Fibroblast of villous mesenchyme (primary cell): Measurements from ENCODE around the gene AMPH. TPM values are rescaled to one million over a fixed set of nuclear protein-coding genes. Genes with fewer than 3 reads are reported as not detected.
A peak's percentile ranks its signal among the peaks of the same experiment; 100 is the strongest.

Source experiments
- DNase-seq: peaks from one replicate; pipeline ENCODE4 v3.0.0-alpha.2; 2010; ENCODE audit warnings: low read depth
- H3K4me3 ChIP-seq: 2 replicates; pipeline ENCODE4 v1.5.1; 2011; ENCODE audit warnings: low read depth, mild to moderate bottlenecking, low read length
- CTCF ChIP-seq: IDR thresholded peaks from 2 replicates; pipeline ENCODE4 v1.5.1; 2012; ENCODE audit warnings: low read depth, mild to moderate bottlenecking, low read length; ENCODE audit not compliant: insufficient read depth
- total RNA-seq: library from RNA; depleted of rRNA; stranded (reverse); fragments of >200 nt; gene quantifications from 2 replicates; pipeline ENCODE4 v1.2.3, GENCODE V29; 2012

The AMPH gene
- total RNA-seq, 1 donor, result 0.86 TPM

DNA sequence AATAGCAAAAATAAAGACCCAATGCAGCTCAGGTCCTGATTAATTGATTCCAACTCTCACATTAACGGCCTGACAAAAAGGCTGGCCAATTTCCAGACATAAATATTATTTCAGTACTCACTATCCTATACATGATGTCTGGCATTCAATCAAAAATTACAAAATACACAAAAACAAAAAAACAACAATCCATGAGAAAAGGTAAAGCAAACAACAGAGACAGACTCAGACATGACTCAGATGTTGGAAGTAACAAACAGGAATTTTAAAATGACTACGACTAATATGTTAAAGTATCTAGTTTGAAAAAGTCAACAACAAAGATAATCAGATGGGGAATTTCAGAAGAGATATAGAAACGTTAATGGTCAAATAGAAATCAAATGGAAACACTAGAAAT lies 152.8 kb downstream of the AMPH start:
- DNase-seq, result no peak
- no peak overlapping the region for H3K4me3 ChIP-seq
- TF ChIP-seq CTCF, result no peak

- TF ChIP-seq CTCF, result no peak
- no peak for DNase-seq
- no peak overlapping the region for H3K4me3 ChIP-seq
Measured at GRCh38 chr7:38477333-38477732, 153.8 kb downstream of the AMPH start.

GRCh38 chr7:38476764-38477163 lies 154.4 kb downstream of the AMPH start:
- TF ChIP-seq CTCF, result no peak
- no peak for DNase-seq
- no peak overlapping the region for H3K4me3 ChIP-seq

DNA sequence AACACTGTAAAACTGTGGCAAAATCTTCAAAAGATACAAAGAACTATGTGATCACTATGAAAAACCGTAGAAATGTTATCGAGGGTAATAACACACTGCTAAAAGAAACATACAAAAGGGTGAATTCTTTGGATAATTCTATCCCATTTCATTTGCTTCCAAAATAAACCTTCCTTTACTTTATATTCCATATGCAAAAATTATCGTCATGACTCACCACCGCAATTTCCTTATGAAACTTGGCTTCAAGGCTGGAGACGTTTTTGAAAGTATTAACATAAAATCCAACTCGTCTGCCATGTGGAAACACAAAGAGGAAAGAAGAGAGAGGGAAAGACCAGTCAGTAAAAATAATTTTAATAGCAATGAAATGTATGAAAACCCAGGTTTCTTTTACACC lies 165.2 kb downstream of the AMPH start:
- no peak for TF ChIP-seq CTCF
- peak; percentile 1 for DNase-seq
- H3K4me3 ChIP-seq, result no peak overlapping the region

DNA sequence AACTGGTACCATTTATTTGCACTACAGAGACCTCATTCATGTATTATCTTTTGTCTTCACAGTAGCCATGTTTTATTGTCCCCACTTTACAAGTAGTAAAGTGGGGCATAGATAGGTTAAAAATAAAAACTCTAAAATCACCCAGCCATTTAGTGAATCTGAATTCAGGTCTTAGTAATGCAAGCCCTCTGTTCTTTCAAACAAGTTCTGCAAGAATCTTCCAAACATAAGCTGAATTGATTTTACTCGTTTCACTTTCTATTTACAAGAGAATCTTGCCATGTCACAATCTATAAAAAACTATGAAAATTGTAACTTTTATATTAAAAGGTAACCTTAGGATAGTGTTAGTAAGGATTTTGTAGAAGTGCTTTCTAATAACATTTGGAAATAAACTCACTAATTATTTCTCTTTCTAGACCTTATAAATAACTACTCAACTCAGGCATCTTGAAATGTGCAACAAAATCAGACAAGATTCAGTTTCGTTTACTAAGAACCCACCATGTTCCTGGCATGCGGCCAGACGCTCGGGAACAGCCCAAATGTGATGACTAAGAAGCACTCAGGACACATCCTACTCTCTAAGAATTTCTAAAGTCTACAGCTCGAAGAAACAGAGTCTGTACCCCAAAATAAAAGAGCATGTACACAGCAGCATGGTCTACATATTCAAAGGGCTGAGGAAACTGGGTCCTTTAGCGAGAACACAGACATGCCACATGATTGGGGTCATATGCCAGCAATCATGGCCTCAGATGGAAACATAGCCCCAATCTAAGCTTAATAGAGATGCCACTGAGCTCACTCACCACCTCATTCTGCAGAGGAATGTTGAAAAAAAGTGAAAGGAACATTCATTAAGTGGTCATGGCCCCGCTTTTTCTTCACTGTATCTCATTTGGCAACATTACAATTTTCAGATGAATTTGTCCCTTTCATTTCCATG lies 167.6 kb downstream of the AMPH start:
- no peak for TF ChIP-seq CTCF
- peak; percentile 40 for DNase-seq
- H3K4me3 ChIP-seq, result no peak overlapping the region

- DNase-seq, result no peak
- no peak for TF ChIP-seq CTCF
- no peak overlapping the region for H3K4me3 ChIP-seq
Measured at GRCh38 chr7:38462819-38463218, 168.4 kb downstream of the AMPH start.

DNA sequence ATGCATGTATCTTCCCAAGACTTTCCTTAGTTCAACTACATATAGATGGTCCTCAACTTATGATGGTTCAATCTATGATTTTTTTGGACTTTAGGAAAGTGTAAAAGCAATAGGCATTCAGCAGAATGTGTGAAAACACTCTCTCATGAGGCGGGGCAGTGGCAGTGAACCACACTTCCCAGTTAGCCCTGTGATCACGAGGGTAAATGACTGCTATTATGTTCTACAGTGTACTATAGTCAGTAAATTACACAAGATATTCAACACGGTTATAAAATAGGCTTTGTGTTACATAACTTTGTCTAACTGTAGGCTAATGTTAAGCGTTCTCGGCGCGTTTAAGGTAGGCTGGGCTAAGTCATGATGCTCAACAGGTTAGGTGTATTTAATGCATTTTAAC lies 169.3 kb downstream of the AMPH start:
- TF ChIP-seq CTCF, result no peak
- DNase-seq, result no peak
- no peak overlapping the region for H3K4me3 ChIP-seq
